ENCODE results near the gene PKD2L1.

Gene PKD2L1

GRCh38 chr10:100353770-100354485 lies 23.9 kb upstream of the PKD2L1 start:
- Histone ChIP-seq H3K9ac (ENCODE audit: insufficient read length, low read depth) (no peak overlapping the region), H3K4me1 (ENCODE audit: insufficient read depth, insufficient read length) (peaks cover 14% of the 10 kb centered on the region)
- no peak for DNase-seq (ENCODE audit: low read depth, low spot score)

GRCh38 chr10:100350914-100351485 lies 21.0 kb upstream of the PKD2L1 start:
- H3K4me1 ChIP-seq (ENCODE audit: insufficient read depth, insufficient read length): peaks cover 10% of the 10 kb centered on the region
- H3K4me3 ChIP-seq (ENCODE audit: insufficient read length, low read depth): peak overlapping the region; percentile 24
- DNase-seq (ENCODE audit: low read depth, low spot score): no peak
- peaks cover 78% of the 10 kb centered on the region for H3K36me3 ChIP-seq (ENCODE audit: insufficient read depth, insufficient read length, low read length)
- TF ChIP-seq YY1 (IDR thresholded peaks at IDR 0.05; ENCODE audit: insufficient read depth, insufficient read length): no peak
- no peak for TF ChIP-seq ZNF274 (IDR thresholded peaks at IDR 0.05; ENCODE audit: low read depth, low read length)
- no peak for TF ChIP-seq SUZ12 (IDR thresholded peaks at IDR 0.05; ENCODE audit: extremely low read depth, insufficient read depth, insufficient read length)
- no peaks in the 10 kb centered on the region for H3K9me3 ChIP-seq (ENCODE audit: insufficient read depth, low read length)
- H3K27me3 ChIP-seq (ENCODE audit: insufficient read depth, insufficient read length): no peaks in the 10 kb centered on the region
- H3K9ac ChIP-seq (ENCODE audit: insufficient read length, low read depth): no peak overlapping the region

More at GRCh38 chr10:100353770-100354485, 23.9 kb upstream of the PKD2L1 start:
- TF ChIP-seq YY1 (IDR thresholded peaks at IDR 0.05; ENCODE audit: insufficient read depth, insufficient read length): no peak
- TF ChIP-seq SUZ12 (IDR thresholded peaks at IDR 0.05; ENCODE audit: extremely low read depth, insufficient read depth, insufficient read length): no peak
- no peak for TF ChIP-seq ZNF274 (IDR thresholded peaks at IDR 0.05; ENCODE audit: low read depth, low read length)
- Histone ChIP-seq H3K9me3 (ENCODE audit: insufficient read depth, low read length) (no peaks in the 10 kb centered on the region), H3K36me3 (ENCODE audit: insufficient read depth, insufficient read length, low read length) (peaks cover 92% of the 10 kb centered on the region), H3K27me3 (ENCODE audit: insufficient read depth, insufficient read length) (no peaks in the 10 kb centered on the region), H3K4me3 (ENCODE audit: insufficient read length, low read depth) (no peak overlapping the region)

GRCh38 chr10:100349672-100350071 lies 19.6 kb upstream of the PKD2L1 start:
- no peak for DNase-seq (ENCODE audit: low read depth, low spot score)
- Histone ChIP-seq H3K36me3 (ENCODE audit: insufficient read depth, insufficient read length, low read length) (peaks cover 64% of the 10 kb centered on the region), H3K4me1 (ENCODE audit: insufficient read depth, insufficient read length) (peaks cover 10% of the 10 kb centered on the region), H3K27me3 (ENCODE audit: insufficient read depth, insufficient read length) (no peaks in the 10 kb centered on the region), H3K9me3 (ENCODE audit: insufficient read depth, low read length) (no peaks in the 10 kb centered on the region), H3K4me3 (ENCODE audit: insufficient read length, low read depth) (peak overlapping the region; percentile 95), H3K9ac (ENCODE audit: insufficient read length, low read depth) (peak overlapping the region; percentile 97)
- TF ChIP-seq ZNF274 (IDR thresholded peaks at IDR 0.05; ENCODE audit: low read depth, low read length): no peak

- Histone ChIP-seq H3K36me3 (ENCODE audit: insufficient read depth, insufficient read length, low read length) (peaks cover 58% of the 10 kb centered on the region), H3K4me3 (ENCODE audit: insufficient read length, low read depth) (peak overlapping the region; percentile 95), H3K9me3 (ENCODE audit: insufficient read depth, low read length) (no peaks in the 10 kb centered on the region), H3K27me3 (ENCODE audit: insufficient read depth, insufficient read length) (no peaks in the 10 kb centered on the region), H3K9ac (ENCODE audit: insufficient read length, low read depth) (peak overlapping the region; percentile 97), H3K4me1 (ENCODE audit: insufficient read depth, insufficient read length) (peaks cover 7% of the 10 kb centered on the region)
- TF ChIP-seq SUZ12 (IDR thresholded peaks at IDR 0.05; ENCODE audit: extremely low read depth, insufficient read depth, insufficient read length): no peak
- no peak for TF ChIP-seq YY1 (IDR thresholded peaks at IDR 0.05; ENCODE audit: insufficient read depth, insufficient read length)
- no peak for TF ChIP-seq ZNF274 (IDR thresholded peaks at IDR 0.05; ENCODE audit: low read depth, low read length)
- DNase-seq (ENCODE audit: low read depth, low spot score): no peak
These were observed 19.1 kb upstream of the PKD2L1 start for GRCh38 chr10:100349087-100349486.

GRCh38 chr10:100348389-100348927 lies 18.4 kb upstream of the PKD2L1 start:
- Histone ChIP-seq H3K4me1 (ENCODE audit: insufficient read depth, insufficient read length) (peaks cover 7% of the 10 kb centered on the region), H3K4me3 (ENCODE audit: insufficient read length, low read depth) (peak overlapping the region; percentile 95), H3K9me3 (ENCODE audit: insufficient read depth, low read length) (no peaks in the 10 kb centered on the region), H3K36me3 (ENCODE audit: insufficient read depth, insufficient read length, low read length) (peaks cover 52% of the 10 kb centered on the region), H3K27me3 (ENCODE audit: insufficient read depth, insufficient read length) (no peaks in the 10 kb centered on the region), H3K9ac (ENCODE audit: insufficient read length, low read depth) (peak overlapping the region; percentile 97)
- DNase-seq (ENCODE audit: low read depth, low spot score): no peak
- TF ChIP-seq ZNF274 (IDR thresholded peaks at IDR 0.05; ENCODE audit: low read depth, low read length): no peak
- TF ChIP-seq YY1 (IDR thresholded peaks at IDR 0.05; ENCODE audit: insufficient read depth, insufficient read length): no peak
- no peak for TF ChIP-seq SUZ12 (IDR thresholded peaks at IDR 0.05; ENCODE audit: extremely low read depth, insufficient read depth, insufficient read length)

- no peaks in the 10 kb centered on the region for H3K27me3 ChIP-seq (ENCODE audit: insufficient read depth, insufficient read length)
- no peaks in the 10 kb centered on the region for H3K9me3 ChIP-seq (ENCODE audit: insufficient read depth, low read length)
- H3K4me3 ChIP-seq (ENCODE audit: insufficient read length, low read depth): peak overlapping the region; percentile 95
- H3K9ac ChIP-seq (ENCODE audit: insufficient read length, low read depth): peak overlapping the region; percentile 97
- peaks cover 47% of the 10 kb centered on the region for H3K36me3 ChIP-seq (ENCODE audit: insufficient read depth, insufficient read length, low read length)
- TF ChIP-seq YY1 (IDR thresholded peaks at IDR 0.05; ENCODE audit: insufficient read depth, insufficient read length): no peak
- TF ChIP-seq ZNF274 (IDR thresholded peaks at IDR 0.05; ENCODE audit: low read depth, low read length): no peak
- H3K4me1 ChIP-seq (ENCODE audit: insufficient read depth, insufficient read length): peaks cover 7% of the 10 kb centered on the region
- no peak for DNase-seq (ENCODE audit: low read depth, low spot score)
These were observed 17.7 kb upstream of the PKD2L1 start for GRCh38 chr10:100347568-100348195.
